Fibroblast of mammary gland (primary cell): Measurements from ENCODE around the gene ANKRD13D.

Source experiments
- DNase-seq: peaks from one replicate; pipeline ENCODE4 v3.0.0-alpha.2; 2010; ENCODE audit warnings: low read depth
- H3K4me3 ChIP-seq: 2 replicates; pipeline ENCODE4 v1.5.1; 2011; ENCODE audit warnings: low read depth, mild to moderate bottlenecking, low read length, moderate library complexity; ENCODE audit not compliant: control insufficient read depth
- TF ChIP-seq, protein P1 (sequence below): conservative IDR thresholded peaks from 2 replicates; pipeline ENCODE4 v1.5.1; 2011; ENCODE audit warnings: low read depth, low read length, inconsistent platforms; ENCODE audit not compliant: control insufficient read depth, insufficient read depth

ANKRD13D gene

DNA sequence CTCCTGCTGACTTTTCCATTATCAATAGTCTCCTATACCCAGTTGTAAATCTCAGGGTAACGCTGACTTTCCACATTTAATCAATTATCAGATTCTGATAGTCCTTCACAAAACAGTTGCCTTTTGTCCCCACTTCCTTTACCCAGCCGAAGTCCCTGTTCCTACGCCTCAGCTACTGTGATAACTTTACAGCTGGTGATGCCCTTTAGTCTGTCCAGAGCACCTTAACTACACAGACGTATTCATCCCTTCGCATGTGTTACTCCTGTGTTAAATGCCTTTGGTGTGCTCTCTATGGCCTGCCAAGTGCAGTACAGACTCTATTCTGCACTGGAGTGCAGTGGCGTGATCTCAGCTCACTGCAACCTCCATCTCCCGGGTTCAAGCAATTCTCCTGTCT is 34.4 kb downstream of the ANKRD13D start:
- TF ChIP-seq, protein P1, sequence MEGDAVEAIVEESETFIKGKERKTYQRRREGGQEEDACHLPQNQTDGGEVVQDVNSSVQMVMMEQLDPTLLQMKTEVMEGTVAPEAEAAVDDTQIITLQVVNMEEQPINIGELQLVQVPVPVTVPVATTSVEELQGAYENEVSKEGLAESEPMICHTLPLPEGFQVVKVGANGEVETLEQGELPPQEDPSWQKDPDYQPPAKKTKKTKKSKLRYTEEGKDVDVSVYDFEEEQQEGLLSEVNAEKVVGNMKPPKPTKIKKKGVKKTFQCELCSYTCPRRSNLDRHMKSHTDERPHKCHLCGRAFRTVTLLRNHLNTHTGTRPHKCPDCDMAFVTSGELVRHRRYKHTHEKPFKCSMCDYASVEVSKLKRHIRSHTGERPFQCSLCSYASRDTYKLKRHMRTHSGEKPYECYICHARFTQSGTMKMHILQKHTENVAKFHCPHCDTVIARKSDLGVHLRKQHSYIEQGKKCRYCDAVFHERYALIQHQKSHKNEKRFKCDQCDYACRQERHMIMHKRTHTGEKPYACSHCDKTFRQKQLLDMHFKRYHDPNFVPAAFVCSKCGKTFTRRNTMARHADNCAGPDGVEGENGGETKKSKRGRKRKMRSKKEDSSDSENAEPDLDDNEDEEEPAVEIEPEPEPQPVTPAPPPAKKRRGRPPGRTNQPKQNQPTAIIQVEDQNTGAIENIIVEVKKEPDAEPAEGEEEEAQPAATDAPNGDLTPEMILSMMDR = no peak
- DNase-seq = no peak
- no peak overlapping the region for H3K4me3 ChIP-seq

DNA sequence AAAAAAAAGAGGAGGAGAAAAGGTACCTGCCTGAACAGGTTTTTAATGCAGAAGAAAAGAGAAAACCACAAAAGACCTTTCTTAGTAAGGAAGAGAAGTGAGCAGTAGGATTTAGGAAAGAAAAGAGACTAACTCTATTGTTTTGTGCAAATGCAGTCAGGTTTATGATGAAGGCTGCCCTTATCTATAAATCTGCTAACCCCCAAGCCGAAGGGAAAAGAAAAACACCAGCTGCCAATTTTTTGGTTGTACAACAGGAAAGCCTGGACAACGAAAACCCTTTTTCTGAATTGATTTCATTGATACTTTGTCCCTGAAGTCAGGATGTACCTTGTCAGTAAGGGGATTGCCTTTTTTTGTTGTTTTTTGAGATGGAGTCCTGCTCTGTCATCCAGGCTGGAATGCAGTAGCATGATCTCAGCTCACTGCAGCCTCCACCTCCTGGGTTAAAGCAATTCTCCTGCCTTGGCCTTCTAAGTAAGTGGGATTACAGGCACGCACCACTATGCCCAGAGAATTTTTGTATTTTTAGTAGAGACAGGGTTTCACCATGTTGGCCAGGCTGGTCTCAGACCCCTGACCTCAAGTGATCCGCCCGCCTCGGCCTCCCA is 43.1 kb downstream of the ANKRD13D start:
- no peak overlapping the region for H3K4me3 ChIP-seq
- TF ChIP-seq, protein P1 = no peak
- no peak for DNase-seq

DNA sequence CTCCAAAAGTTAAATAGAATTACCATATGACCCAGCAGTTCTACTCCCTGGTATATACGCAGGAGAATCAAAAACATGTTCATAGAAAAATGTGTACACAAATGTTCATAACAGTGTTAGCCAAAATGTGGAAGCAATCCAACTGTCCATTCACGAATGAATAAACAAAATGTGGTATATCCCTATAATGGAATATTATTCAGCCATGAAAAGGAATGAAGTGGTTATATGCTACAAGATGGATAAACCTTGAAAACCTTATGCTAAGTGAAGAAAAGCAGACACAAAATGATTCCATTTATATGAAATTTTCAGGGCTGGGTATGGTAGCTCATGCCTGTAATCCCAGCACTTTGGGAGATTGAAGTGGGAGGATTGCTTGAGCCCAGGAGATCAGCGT is 48.2 kb downstream of the ANKRD13D start:
- no peak overlapping the region for H3K4me3 ChIP-seq
- TF ChIP-seq, protein P1 = no peak
- no peak for DNase-seq

DNA sequence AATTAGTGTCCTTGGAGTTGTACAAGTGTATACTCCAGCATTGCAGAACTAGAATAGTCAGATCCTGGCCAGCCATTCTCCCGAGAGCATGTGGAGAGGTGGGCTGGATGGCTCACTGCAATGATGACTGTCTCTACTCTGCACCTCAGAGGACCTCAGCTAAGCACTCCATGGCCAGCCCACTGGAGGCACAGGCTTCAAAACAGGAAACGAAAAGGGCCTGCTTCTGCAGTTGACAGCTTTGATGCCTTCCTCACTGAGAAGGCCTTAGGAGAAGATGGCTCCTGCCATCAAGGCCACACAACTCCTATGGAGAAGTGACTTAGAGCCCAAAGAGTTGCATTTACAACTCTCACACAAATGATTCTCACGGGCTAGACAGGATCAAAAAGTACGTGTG is 55.2 kb downstream of the ANKRD13D start:
- no peak for DNase-seq
- TF ChIP-seq, protein P1 = no peak
- no peak overlapping the region for H3K4me3 ChIP-seq

DNA sequence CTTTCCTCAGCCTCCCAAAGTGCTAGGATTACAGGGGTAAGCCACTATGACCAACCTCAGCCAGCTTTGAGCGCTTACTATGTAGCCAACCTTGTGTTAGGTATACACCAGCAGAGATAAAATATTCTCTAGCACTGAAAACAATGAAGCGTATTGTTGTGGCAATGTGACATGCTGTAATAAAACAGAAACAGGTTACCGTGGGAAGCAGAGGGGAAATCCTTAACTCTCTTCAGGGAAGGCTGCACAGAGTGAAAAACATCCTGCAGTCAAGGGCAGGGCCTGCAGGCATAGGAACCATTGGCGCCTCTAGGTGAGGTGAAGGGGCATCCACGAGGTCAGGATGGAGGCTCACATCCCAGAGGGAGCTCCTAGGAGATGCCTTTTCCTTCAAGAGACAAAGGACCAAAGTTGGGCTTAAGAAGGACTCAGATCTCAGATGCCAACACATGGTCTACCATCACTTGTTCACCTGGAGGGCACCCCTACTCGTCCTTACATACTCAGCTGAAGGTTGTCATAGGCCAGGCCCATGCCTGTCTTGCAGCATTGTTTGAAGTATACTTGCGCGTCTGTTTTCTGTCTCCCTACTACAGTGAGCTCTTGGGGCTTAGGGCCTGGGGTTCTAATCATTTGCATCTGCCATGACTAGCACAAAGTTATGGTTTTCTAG is 56.3 kb downstream of the ANKRD13D start:
- TF ChIP-seq, protein P1 = no peak

DNA sequence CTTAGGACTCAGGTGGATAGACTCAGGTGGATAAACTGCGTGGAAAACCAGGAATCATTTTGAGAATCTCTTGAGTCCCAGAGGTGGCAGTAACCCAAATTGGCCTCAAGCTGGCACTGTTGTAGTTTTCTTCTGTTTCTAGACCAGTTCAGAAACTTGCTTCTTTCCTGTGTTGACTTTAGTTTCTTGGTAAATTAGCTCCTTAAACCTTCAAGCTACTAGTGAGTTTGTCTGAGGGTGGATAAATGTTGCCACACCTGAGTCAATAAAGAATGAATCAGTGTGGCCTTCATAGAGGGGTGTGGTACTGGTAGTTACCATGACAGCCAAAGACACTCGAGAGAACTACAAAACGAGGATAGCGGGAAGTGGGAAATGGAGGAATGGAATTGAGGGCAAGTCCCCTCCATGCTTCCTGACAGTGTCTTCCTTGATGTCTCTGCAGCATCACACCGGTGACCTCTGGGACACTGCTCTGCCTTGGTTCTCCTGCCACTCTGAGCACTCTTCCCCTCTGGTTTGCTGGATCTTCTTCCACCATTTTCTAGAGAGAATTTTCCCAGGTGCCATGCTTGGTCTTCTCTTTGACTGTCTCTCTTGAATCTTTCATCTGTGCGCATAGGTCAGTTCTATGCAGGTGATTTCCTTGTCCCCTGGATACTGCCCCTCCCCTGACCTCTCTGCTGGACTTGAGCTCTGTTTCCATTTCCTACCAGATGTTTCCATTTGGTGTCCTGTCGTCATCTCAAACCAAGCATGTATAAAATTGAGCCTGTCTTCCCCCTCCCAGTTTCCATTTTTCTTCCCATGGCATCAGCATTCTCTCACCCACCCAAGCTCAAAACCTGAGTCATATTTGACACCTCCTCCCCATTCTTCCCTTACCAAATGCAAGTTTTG is 57.1 kb downstream of the ANKRD13D start:
- TF ChIP-seq, protein P1 = peak; percentile 91
- DNase-seq = peak; percentile 85
- H3K4me3 ChIP-seq = no peak overlapping the region

More for the DNA sequence above, 56.3 kb downstream of the ANKRD13D start:
- no peak overlapping the region for H3K4me3 ChIP-seq
- no peak for DNase-seq
